KMS-11 (cell line): ENCODE measurements around the gene CENPX.

Experiments
- H2AFZ ChIP-seq: fragments of 200-600 bp; sonication (generic); 2 replicates; pipeline ENCODE4 v1.6.1; 2016; ENCODE audit warnings: antibody characterized with exemption, mixed run types, low read depth
- H3K27ac ChIP-seq: fragments of 200-600 bp; sonication (generic); 2 replicates; pipeline ENCODE4 v1.6.1; 2016; ENCODE audit warnings: mild to moderate bottlenecking, mixed run types
- H3K27me3 ChIP-seq: fragments of 200-600 bp; sonication (generic); 2 replicates; pipeline ENCODE4 v1.6.1; 2017; ENCODE audit warnings: mild to moderate bottlenecking, low read depth, mixed run types, moderate library complexity; ENCODE audit not compliant: insufficient read depth
- H3K36me3 ChIP-seq: fragments of 200-600 bp; sonication (generic); 2 replicates; pipeline ENCODE4 v1.6.1; 2017; ENCODE audit warnings: mild to moderate bottlenecking, mixed run types; ENCODE audit not compliant: insufficient read depth
- H3K4me1 ChIP-seq: fragments of 200-600 bp; sonication (generic); 2 replicates; pipeline ENCODE4 v1.6.1; 2016; ENCODE audit warnings: mild to moderate bottlenecking, low read depth, mixed run types; ENCODE audit not compliant: poor library complexity, severe bottlenecking
- H3K4me2 ChIP-seq: fragments of 200-600 bp; sonication (generic); 2 replicates; pipeline ENCODE4 v1.7.0; 2016; ENCODE audit warnings: mild to moderate bottlenecking, mixed run types
- H3K4me3 ChIP-seq: fragments of 200-600 bp; sonication (generic); IDR thresholded peaks from 2 replicates; pipeline ENCODE4 v1.6.1; 2017; ENCODE audit warnings: low read depth, low read length, mixed read lengths; ENCODE audit not compliant: insufficient read depth
- H3K79me2 ChIP-seq: fragments of 200-600 bp; sonication (generic); 2 replicates; pipeline ENCODE4 v1.6.1; 2016; ENCODE audit warnings: low read depth, mixed run types; ENCODE audit not compliant: insufficient read depth
- H3K9ac ChIP-seq: fragments of 200-600 bp; sonication (generic); 2 replicates; pipeline ENCODE4 v1.6.1; 2016; ENCODE audit warnings: mild to moderate bottlenecking, mixed run types
- H4K20me1 ChIP-seq: fragments of 200-600 bp; sonication (generic); 2 replicates; pipeline ENCODE4 v1.6.1; 2016; ENCODE audit warnings: mild to moderate bottlenecking, mixed run types; ENCODE audit not compliant: insufficient read depth
- TF ChIP-seq, protein P1 (sequence below): fragments of 200-600 bp; sonication (generic); conservative IDR thresholded peaks from 2 replicates; pipeline ENCODE4 v1.6.1; 2017; ENCODE audit warnings: low read depth, mild to moderate bottlenecking, antibody characterized with exemption, low read length, moderate library complexity, mixed read lengths

The CENPX gene

DNA sequence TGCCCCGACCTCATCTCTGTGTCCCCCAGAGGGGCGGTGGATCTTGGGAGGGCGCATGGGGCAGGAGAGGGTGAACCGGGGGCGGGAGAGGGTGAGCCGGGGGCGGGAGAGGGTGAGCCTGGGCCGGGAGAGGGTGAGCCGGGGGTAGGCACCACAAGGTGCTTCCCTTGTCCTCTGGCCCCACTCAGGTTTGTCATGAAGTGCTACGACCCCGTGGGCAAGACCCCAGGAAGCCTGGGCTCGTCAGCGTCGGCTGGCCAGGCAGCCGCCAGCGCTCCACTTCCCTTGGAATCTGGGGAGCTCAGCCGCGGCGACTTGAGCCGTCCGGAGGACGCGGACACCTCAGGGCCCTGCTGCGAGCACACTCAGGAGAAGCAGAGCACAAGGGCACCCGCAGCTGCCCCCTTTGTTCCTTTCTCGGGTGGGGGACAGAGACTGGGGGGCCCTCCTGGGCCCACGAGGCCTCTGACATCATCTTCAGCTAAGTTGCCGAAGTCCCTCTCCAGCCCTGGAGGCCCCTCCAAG, 26.4 kb downstream of the CENPX start:
- Histone ChIP-seq H4K20me1 (no peaks in the 10 kb centered on the region), H3K4me1 (no peaks in the 10 kb centered on the region), H2AFZ (no peak overlapping the region), H3K27me3 (no peaks in the 10 kb centered on the region), H3K4me2 (no peak overlapping the region), H3K36me3 (no peaks in the 10 kb centered on the region), H3K4me3 (no peak overlapping the region), H3K27ac (no peak overlapping the region), H3K9ac (no peak overlapping the region), H3K79me2 (no peaks in the 10 kb centered on the region)
- TF ChIP-seq, protein P1, sequence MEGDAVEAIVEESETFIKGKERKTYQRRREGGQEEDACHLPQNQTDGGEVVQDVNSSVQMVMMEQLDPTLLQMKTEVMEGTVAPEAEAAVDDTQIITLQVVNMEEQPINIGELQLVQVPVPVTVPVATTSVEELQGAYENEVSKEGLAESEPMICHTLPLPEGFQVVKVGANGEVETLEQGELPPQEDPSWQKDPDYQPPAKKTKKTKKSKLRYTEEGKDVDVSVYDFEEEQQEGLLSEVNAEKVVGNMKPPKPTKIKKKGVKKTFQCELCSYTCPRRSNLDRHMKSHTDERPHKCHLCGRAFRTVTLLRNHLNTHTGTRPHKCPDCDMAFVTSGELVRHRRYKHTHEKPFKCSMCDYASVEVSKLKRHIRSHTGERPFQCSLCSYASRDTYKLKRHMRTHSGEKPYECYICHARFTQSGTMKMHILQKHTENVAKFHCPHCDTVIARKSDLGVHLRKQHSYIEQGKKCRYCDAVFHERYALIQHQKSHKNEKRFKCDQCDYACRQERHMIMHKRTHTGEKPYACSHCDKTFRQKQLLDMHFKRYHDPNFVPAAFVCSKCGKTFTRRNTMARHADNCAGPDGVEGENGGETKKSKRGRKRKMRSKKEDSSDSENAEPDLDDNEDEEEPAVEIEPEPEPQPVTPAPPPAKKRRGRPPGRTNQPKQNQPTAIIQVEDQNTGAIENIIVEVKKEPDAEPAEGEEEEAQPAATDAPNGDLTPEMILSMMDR = no peak

- Histone ChIP-seq H3K27me3 (no peaks in the 10 kb centered on the region), H3K79me2 (no peaks in the 10 kb centered on the region), H3K27ac (no peak overlapping the region), H3K4me2 (no peak overlapping the region), H3K4me3 (no peak overlapping the region), H3K4me1 (no peaks in the 10 kb centered on the region), H3K9ac (no peak overlapping the region), H3K36me3 (no peaks in the 10 kb centered on the region), H4K20me1 (no peaks in the 10 kb centered on the region), H2AFZ (no peak overlapping the region)
- TF ChIP-seq, protein P1 = no peak
These were observed 27.0 kb downstream of the CENPX start for GRCh38 chr17:81995463-81996231.

DNA sequence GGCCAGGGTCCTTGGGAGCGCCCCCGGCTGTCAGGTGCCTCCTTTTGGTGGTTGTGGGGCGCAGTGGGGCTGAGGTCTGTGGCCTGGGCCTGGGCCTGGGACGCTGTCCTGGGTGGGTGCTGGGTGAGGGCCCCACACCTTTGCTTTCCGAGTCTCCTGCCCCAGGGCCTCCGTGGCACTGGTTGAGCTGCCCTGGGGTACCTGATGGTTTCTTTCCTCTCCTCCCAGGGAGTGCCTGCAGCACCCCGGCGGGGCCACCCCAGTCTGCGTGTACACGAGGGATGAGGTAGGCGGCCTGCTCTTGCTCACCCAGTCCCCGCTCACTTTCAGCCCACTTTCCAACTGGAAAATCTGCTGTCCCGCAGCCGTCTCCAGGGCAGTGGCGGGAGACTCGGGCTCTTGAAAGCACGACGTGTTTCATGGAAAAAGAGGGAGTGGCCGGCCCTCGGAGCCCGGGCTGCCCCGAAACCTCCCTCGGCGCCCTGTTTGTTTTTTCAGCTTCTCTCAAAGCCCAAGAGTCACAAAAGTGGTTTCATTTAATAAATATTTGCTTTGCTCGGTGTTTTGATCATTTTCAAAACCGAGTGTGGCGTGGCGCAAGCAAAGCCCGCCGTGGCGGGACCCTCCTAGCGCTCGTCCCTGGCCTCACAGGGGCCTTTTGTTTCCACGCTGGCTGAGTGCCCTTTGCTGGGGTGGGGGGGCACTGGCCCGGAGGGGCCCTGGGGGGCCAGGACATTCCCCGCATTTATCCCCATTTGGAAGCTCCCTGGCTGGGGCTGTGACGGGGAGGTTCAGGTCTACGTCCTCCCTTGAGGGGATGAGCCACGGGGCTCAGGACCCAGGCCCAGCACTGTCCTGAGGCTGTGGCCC, 27.9 kb downstream of the CENPX start:
- Histone ChIP-seq H3K9ac (no peak overlapping the region), H3K27ac (no peak overlapping the region), H3K4me1 (no peaks in the 10 kb centered on the region), H3K4me3 (no peak overlapping the region), H3K27me3 (no peaks in the 10 kb centered on the region), H3K4me2 (no peak overlapping the region), H3K79me2 (no peaks in the 10 kb centered on the region), H4K20me1 (no peaks in the 10 kb centered on the region), H2AFZ (no peak overlapping the region), H3K36me3 (no peaks in the 10 kb centered on the region)
- TF ChIP-seq, protein P1 = no peak

DNA sequence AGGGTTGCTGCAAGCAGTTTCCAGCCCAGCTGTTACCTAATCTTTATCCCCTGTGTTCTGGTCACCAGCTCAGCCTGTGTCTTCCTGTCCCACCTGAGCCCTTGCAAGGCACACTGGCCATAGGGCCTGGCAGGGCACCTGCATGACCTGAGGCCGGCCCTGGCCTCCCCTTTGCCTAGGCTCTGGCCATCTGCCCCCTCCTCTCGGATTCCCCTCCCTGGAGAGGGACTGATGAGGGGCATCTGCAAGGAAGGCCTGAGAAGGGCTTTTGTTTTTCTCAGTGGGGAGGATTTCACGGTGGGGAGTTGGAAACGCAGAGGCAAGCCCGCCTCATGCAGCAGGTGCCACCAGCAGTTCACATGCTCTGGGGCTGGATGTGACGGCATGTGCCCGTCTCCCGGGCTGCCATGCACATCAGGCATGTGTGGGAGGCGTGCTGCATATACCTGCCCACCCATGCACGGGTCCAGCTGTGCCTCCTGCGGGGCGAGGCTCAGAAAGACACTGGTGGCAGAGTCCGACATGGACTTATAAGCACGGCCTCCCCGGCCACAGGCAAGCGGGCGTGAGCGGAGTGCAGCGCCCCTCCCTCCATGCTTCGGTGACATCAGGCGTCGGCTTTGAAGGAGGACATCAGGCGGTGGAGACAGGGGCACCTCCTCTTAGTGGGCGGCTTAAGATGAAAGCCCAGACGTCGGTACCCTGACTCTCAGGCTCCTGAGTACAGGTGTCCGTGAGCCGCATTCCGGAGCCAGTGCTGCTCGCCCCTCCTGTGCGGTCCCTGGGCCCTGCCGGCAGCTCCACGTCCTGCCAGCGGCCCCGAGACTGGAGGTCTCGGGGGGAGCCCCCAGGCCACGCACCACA, 28.7 kb downstream of the CENPX start:
- TF ChIP-seq, protein P1 = no peak
- no peak overlapping the region for H3K4me3 ChIP-seq
- H4K20me1 ChIP-seq = no peaks in the 10 kb centered on the region
- H3K9ac ChIP-seq = no peak overlapping the region
- no peaks in the 10 kb centered on the region for H3K27me3 ChIP-seq
- no peak overlapping the region for H3K4me2 ChIP-seq
- H3K4me1 ChIP-seq = no peaks in the 10 kb centered on the region
- no peak overlapping the region for H2AFZ ChIP-seq
- H3K27ac ChIP-seq = no peak overlapping the region
- no peaks in the 10 kb centered on the region for H3K79me2 ChIP-seq
- no peaks in the 10 kb centered on the region for H3K36me3 ChIP-seq
